Mucosa of descending colon (tissue), 3 donors: ENCODE results near the gene NDE1. TPM values are rescaled to one million over a fixed set of nuclear protein-coding genes. Genes with fewer than 3 reads are reported as not detected.

Source experiments
- ATAC-seq: fragments of 200-7000 bp; cut with Tn5 transposase; one replicate; pipeline ENCODE4 v1.9.1; 2020; ENCODE audit warnings: mild to moderate bottlenecking, moderate library complexity
- DNase-seq, 3 donors: peaks; one replicate each; pipeline ENCODE4 v3.0.0-alpha.2; 2020
- H3K36me3 ChIP-seq: fragments of 200-600 bp; one replicate; pipeline ENCODE4 v1.8.0; 2021; ENCODE audit warnings: low read depth, mild to moderate bottlenecking
- H3K4me1 ChIP-seq: fragments of 200-600 bp; one replicate; pipeline ENCODE4 v1.8.0; 2021; ENCODE audit warnings: low read depth, mild to moderate bottlenecking
- H3K4me3 ChIP-seq: fragments of 200-600 bp; one replicate; pipeline ENCODE4 v1.8.0; 2021; ENCODE audit warnings: mild to moderate bottlenecking
- H3K9me3 ChIP-seq: fragments of 200-600 bp; one replicate; pipeline ENCODE4 v1.8.0; 2021; ENCODE audit warnings: mild to moderate bottlenecking
- intact Hi-C, 2 donors: fragments of 100-400 bp; cut with DNase I in 1 of 2; cut with micrococcal nuclease in 1 of 2; formaldehyde crosslinking; loops; one replicate each; pipeline versions ENCODE4 v1.11.0 to v1.11.1; 2022; cut with DNase I, micrococcal nuclease
- total RNA-seq, 3 donors: library from RNA; stranded (reverse); fragmentation: NEBNext Ultra II Directional in 2 of 3; extraction: Animal tissue kit (Norgen Biotek cat#: 25700) in 2 of 3; gene quantifications; one replicate each; pipeline versions ENCODE4 v1.2.1 to v1.2.4, GENCODE V29; 2021 to 2023
- TF ChIP-seq, protein P1 (sequence below): fragments of 200-600 bp; IDR thresholded peaks from one replicate; pipeline ENCODE4 v1.8.0; 2022; ENCODE audit warnings: antibody characterized with exemption, mild to moderate bottlenecking
- donor health status: DM: no; HTN: no; CAD: no; lungs with moderate emphysema.
- donor health status: DM: no; HTN: no; CAD: no.
- donor health status: DM: no; HTN: yes; CAD: no.

The NDE1 gene
- total RNA-seq, 3 donors from 2014 or later: 27.2 to 46.6 (median 33.9) TPM

- H3K4me1 ChIP-seq: no peaks in the 10 kb centered on the region
- no peaks in the 10 kb centered on the region for H3K36me3 ChIP-seq
- no peaks in the 10 kb centered on the region for H3K9me3 ChIP-seq
- no peak overlapping the region for H3K4me3 ChIP-seq
- DNase-seq (no peak), ATAC-seq (no peak)
- intact Hi-C loops: no loop called here
- TF ChIP-seq, protein P1, sequence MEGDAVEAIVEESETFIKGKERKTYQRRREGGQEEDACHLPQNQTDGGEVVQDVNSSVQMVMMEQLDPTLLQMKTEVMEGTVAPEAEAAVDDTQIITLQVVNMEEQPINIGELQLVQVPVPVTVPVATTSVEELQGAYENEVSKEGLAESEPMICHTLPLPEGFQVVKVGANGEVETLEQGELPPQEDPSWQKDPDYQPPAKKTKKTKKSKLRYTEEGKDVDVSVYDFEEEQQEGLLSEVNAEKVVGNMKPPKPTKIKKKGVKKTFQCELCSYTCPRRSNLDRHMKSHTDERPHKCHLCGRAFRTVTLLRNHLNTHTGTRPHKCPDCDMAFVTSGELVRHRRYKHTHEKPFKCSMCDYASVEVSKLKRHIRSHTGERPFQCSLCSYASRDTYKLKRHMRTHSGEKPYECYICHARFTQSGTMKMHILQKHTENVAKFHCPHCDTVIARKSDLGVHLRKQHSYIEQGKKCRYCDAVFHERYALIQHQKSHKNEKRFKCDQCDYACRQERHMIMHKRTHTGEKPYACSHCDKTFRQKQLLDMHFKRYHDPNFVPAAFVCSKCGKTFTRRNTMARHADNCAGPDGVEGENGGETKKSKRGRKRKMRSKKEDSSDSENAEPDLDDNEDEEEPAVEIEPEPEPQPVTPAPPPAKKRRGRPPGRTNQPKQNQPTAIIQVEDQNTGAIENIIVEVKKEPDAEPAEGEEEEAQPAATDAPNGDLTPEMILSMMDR: no peak
These were observed 101.9 kb downstream of the NDE1 start for GRCh38 chr16:15751940-15752339.

- H3K9me3 ChIP-seq: no peaks in the 10 kb centered on the region
- ATAC-seq (no peak), DNase-seq (no peak)
- TF ChIP-seq, protein P1: no peak
- intact Hi-C loops: no loop called here
- no peaks in the 10 kb centered on the region for H3K36me3 ChIP-seq
- H3K4me1 ChIP-seq: no peaks in the 10 kb centered on the region
- H3K4me3 ChIP-seq: no peak overlapping the region
These were observed 102.9 kb downstream of the NDE1 start for GRCh38 chr16:15752717-15753488.

DNA sequence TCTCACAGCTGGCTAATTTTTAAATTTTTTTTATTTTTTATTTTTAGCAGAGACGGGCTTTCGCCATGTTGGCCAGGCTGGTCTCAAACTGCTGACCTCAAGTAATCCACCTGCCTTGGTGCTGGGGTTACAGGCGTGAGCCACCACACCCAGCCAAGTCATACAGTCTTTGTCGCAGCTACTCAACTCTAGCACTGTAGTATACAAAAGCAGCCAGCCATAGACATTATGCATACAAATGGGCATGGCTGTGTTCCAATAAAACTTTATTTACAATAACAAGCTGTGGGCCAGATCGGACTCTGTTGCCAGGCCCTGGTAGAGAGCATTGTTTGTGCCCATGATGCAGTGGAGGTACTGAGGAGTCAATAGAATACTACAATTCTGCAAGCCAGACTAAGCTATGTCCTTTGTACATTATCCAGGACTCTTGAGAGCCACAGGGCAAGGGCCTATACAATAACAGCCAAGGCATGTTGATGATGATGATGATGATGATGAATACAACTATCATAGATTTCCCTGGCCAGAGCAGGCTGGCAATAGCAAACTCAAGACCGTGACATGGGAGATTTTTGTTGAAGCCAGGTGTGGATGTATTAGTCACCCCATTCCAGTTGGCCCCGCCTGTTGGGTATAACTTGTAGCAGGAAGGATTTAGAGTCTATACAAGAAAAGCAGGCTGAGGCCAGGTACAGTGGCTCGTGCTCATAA, 104.9 kb downstream of the NDE1 start:
- TF ChIP-seq, protein P1: no peak

DNA sequence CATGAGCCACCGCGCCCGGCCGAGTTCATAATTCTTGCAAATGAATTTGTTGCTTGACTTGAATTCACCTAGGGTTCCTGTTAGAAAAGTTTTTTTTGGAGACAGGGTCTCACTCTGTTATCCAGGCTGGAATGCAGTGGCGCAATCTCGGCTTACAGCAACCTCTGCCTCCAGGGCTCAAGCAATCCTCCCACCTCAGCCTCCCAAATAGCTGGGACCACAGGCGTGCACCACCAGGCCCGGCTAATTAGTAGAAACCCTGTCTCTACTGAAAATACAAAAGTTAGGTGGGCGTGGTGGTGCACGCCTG, 107.0 kb downstream of the NDE1 start:
- TF ChIP-seq, protein P1: no peak
- no peak for DNase-seq
- Histone ChIP-seq H3K36me3 (no peaks in the 10 kb centered on the region), H3K4me3 (no peak overlapping the region), H3K9me3 (no peaks in the 10 kb centered on the region), H3K4me1 (no peaks in the 10 kb centered on the region)
- ATAC-seq: no peak
- intact Hi-C loops: no loop called here

More for the DNA sequence above, 104.9 kb downstream of the NDE1 start:
- no peaks in the 10 kb centered on the region for H3K9me3 ChIP-seq
- H3K4me1 ChIP-seq: no peaks in the 10 kb centered on the region
- intact Hi-C loops: no loop called here
- no peaks in the 10 kb centered on the region for H3K36me3 ChIP-seq
- no peak overlapping the region for H3K4me3 ChIP-seq
- ATAC-seq (no peak), DNase-seq (no peak)

DNA sequence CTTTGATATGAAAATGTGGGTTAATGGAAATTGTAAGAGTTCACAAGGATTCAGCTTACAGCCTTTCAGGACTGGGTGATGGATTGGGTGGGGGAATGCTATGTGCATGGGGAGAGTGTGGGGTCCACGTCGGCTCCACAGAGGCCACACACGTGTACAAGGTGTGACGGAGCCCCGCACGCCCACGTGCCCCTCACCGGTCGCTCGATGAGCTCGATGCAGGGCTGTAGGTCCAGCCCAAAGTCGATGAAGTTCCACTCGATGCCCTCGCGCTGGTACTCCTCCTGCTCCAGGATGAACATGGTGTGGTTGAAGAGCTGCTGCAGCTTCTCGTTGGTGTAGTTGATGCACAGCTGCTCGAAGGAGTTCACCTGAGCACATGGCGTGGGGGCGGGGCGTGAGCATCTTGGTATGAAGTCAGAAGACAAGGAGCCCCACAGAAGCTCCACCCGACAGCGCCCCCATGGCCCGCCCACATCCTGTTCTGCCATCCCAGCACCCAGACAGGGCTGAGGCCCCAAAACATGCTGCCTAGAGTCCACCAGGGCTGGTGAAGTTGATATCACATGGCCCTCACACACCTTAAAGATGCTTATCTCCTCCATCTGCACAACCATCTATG, 107.7 kb downstream of the NDE1 start:
- no peak for DNase-seq
- no peak for ATAC-seq
- H3K4me3 ChIP-seq: no peak overlapping the region
- no peaks in the 10 kb centered on the region for H3K9me3 ChIP-seq
- intact Hi-C loops: no loop called here
- no peaks in the 10 kb centered on the region for H3K36me3 ChIP-seq
- no peaks in the 10 kb centered on the region for H3K4me1 ChIP-seq
- TF ChIP-seq, protein P1: no peak
